HG03025 (cell line): Measurements from ENCODE around the gene PRAME.
"Not testable (repeated sequence)": the region's sequence is repeated elsewhere in the genome, so short reads cannot be mapped to it uniquely, and the experiment has no call there.

Source experiments
- ATAC-seq: cut with Tn5 transposase; IDR thresholded peaks from one replicate; pipeline ENCODE4 v1.9.1; 2021; ENCODE audit warnings: mild to moderate bottlenecking, moderate library complexity; ENCODE audit not compliant: unreplicated experiment, low FRiP score

Gene PRAME

GRCh38 chr22:22553141-22553540, 5.9 kb downstream of the PRAME start:
- no peak for ATAC-seq

GRCh38 chr22:22552630-22553029, 6.4 kb downstream of the PRAME start:
- ATAC-seq = no peak

- no peak for ATAC-seq
These were observed 8.2 kb downstream of the PRAME start for GRCh38 chr22:22550789-22551434.

GRCh38 chr22:22548910-22549309, 10.2 kb downstream of the PRAME start:
- ATAC-seq = no peak

GRCh38 chr22:22548317-22548716, 10.7 kb downstream of the PRAME start:
- ATAC-seq = no peak

- ATAC-seq = no peak
These were observed 11.3 kb downstream of the PRAME start for GRCh38 chr22:22547692-22548300.

- ATAC-seq = no peak
These were observed 11.8 kb downstream of the PRAME start for GRCh38 chr22:22547226-22547625.

- no peak for ATAC-seq
These were observed 12.6 kb downstream of the PRAME start for GRCh38 chr22:22546490-22546889.

- no peak for ATAC-seq
These were observed 14.0 kb downstream of the PRAME start for GRCh38 chr22:22545084-22545483.

GRCh38 chr22:22538226-22538989, 20.7 kb downstream of the PRAME start:
- ATAC-seq = no peak

GRCh38 chr22:22536916-22537315, 22.1 kb downstream of the PRAME start:
- no peak for ATAC-seq

- ATAC-seq = no peak
These were observed 22.6 kb downstream of the PRAME start for GRCh38 chr22:22536515-22536914.

- no peak for ATAC-seq
These were observed 23.4 kb downstream of the PRAME start for GRCh38 chr22:22535662-22536061.

- no peak for ATAC-seq
These were observed 24.3 kb downstream of the PRAME start for GRCh38 chr22:22534604-22535415.

- ATAC-seq = no peak
These were observed 25.2 kb downstream of the PRAME start for GRCh38 chr22:22533863-22534262.

GRCh38 chr22:22533417-22533816, 25.6 kb downstream of the PRAME start:
- no peak for ATAC-seq

- not testable (repeated sequence) for ATAC-seq
These were observed 26.5 kb downstream of the PRAME start for GRCh38 chr22:22532547-22533071.

- ATAC-seq = no peak
These were observed 27.1 kb downstream of the PRAME start for GRCh38 chr22:22531770-22532546.

- no peak for ATAC-seq
These were observed 30.3 kb downstream of the PRAME start for GRCh38 chr22:22528780-22529179.

GRCh38 chr22:22527312-22527711, 31.8 kb downstream of the PRAME start:
- no peak for ATAC-seq
